Tibial artery (tissue), 4 donors: Measurements from ENCODE around the gene DNAH11.

ENCODE experiments used
- DNase-seq, 2 donors: peaks; one replicate each; pipeline ENCODE4 v3.0.0-alpha.2; 2019
- H3K27ac ChIP-seq, 2 donors: fragments of 200-600 bp; sonication (generic) in 1 of 2; 1 replicate in 1 of 2; 2 replicates in 1 of 2; pipeline ENCODE4 v1.5.1; 2018 to 2019; ENCODE audit warnings: mild to moderate bottlenecking in 1 of 2
- H3K27me3 ChIP-seq, 2 donors: fragments of 200-600 bp; sonication (generic) in 1 of 2; one replicate each; pipeline versions ENCODE4 v1.5.1 to v1.6.0; 2016 to 2019
- H3K36me3 ChIP-seq, 3 donors: fragments of 200-600 bp; sonication (generic) in 2 of 3; one replicate each; pipeline ENCODE4 v1.5.1; 2016 to 2019; ENCODE audit warnings: mild to moderate bottlenecking in 2 of 3
- H3K4me1 ChIP-seq, 4 donors: fragments of 200-600 bp; sonication (generic) in 2 of 4; 1 replicate in 3 of 4; 2 replicates in 1 of 4; pipeline ENCODE4 v1.5.1; 2016 to 2019
- H3K4me3 ChIP-seq, 2 donors: fragments of 200-600 bp; sonication (generic) in 1 of 2; 1 replicate in 1 of 2; 2 replicates in 1 of 2; pipeline ENCODE4 v1.5.1; 2018 to 2019; ENCODE audit warnings: mild to moderate bottlenecking in 2 of 2
- H3K9me3 ChIP-seq, 3 donors: fragments of 200-600 bp; sonication (generic) in 1 of 3; one replicate each; pipeline ENCODE4 v1.5.1; 2016 to 2019
- CTCF ChIP-seq, 2 experiments: fragments of 200-600 bp in 1 of 2; fragments of 450-650 bp in 1 of 2; IDR thresholded peaks; one replicate each; pipeline ENCODE4 v1.5.1; 2017 to 2019; ENCODE audit warnings: antibody characterized with exemption in 2 of 2, mild to moderate bottlenecking in 1 of 2, moderate library complexity in 1 of 2
- intact Hi-C: fragments of 100-400 bp; cut with DNase I; formaldehyde crosslinking; loops from one replicate; pipeline ENCODE4 v1.15.0; 2023; ENCODE audit warnings: low total_unique reads

Gene DNAH11

GRCh38 chr7:21542891-21543527 lies at the start of gene DNAH11:
TSS of gene DNAH11 (plus strand) at chr7:21543039. CDS start at chr7:21543246, 207 bp downstream.
- Histone ChIP-seq H3K4me1 (peaks cover 0 to 16% (median 12%) of the 10 kb centered on the region in 4 donors), H3K36me3 (no peaks in the 10 kb centered on the region), H3K4me3 (peak within 1 kb of the TSS; percentile 40 to 44), H3K27ac (no peak within 1 kb of the TSS), H3K9me3 (no peaks in the 10 kb centered on the region), H3K27me3 (peaks cover 0 to 19% of the 10 kb centered on the region in 2 donors)
- no peak for DNase-seq
- intact Hi-C loops: no loop called here
- TF ChIP-seq CTCF (IDR thresholded peaks at IDR 0.05): no peak

GRCh38 chr7:21495731-21496130 lies 47.1 kb upstream of the DNAH11 start:
- Histone ChIP-seq H3K27me3 (no peaks in the 10 kb centered on the region), H3K36me3 (peaks cover under 1 to 11% (median 8%) of the 10 kb centered on the region in 3 donors), H3K27ac (no peak overlapping the region), H3K4me3 (no peak overlapping the region), H3K4me1 (no peaks in the 10 kb centered on the region), H3K9me3 (peaks cover 0 to 16% (median 9%) of the 10 kb centered on the region in 3 donors)
- no peak for TF ChIP-seq CTCF (IDR thresholded peaks at IDR 0.05)
- intact Hi-C loops: no loop called here
- no peak for DNase-seq

- Histone ChIP-seq H3K9me3 (peaks cover 0 to 16% (median 9%) of the 10 kb centered on the region in 3 donors), H3K36me3 (peaks cover 0 to 11% (median 11%) of the 10 kb centered on the region in 3 donors), H3K4me3 (no peak overlapping the region), H3K4me1 (no peaks in the 10 kb centered on the region), H3K27ac (no peak overlapping the region), H3K27me3 (no peaks in the 10 kb centered on the region)
- no peak for TF ChIP-seq CTCF (IDR thresholded peaks at IDR 0.05)
- intact Hi-C loops: no loop called here
- DNase-seq: no peak
Measured at GRCh38 chr7:21497072-21497471, 45.8 kb upstream of the DNAH11 start.

GRCh38 chr7:21500117-21500832 lies 42.6 kb upstream of the DNAH11 start:
- Histone ChIP-seq H3K9me3 (peaks cover 0 to 10% (median 9%) of the 10 kb centered on the region in 3 donors), H3K4me1 (no peaks in the 10 kb centered on the region), H3K27me3 (no peaks in the 10 kb centered on the region), H3K27ac (no peak overlapping the region), H3K4me3 (no peak overlapping the region), H3K36me3 (peaks cover 0 to 11% (median 0%) of the 10 kb centered on the region in 3 donors)
- intact Hi-C loops: no loop called here
- no peak for DNase-seq
- no peak for TF ChIP-seq CTCF (IDR thresholded peaks at IDR 0.05)

- no peak for TF ChIP-seq CTCF (IDR thresholded peaks at IDR 0.05)
- Histone ChIP-seq H3K9me3 (no peaks in the 10 kb centered on the region), H3K4me1 (no peaks in the 10 kb centered on the region), H3K27ac (no peak overlapping the region), H3K36me3 (peaks cover 1 to 11% (median 8%) of the 10 kb centered on the region in 3 donors), H3K4me3 (no peak overlapping the region), H3K27me3 (no peaks in the 10 kb centered on the region)
- DNase-seq: no peak
- intact Hi-C loops: no loop called here
Measured at GRCh38 chr7:21504021-21504420, 38.8 kb upstream of the DNAH11 start.
